Esophagus squamous epithelium (tissue), 4 donors: Measurements from ENCODE around the gene FAT4.

Experiments
- CTCF ChIP-seq, 6 experiments: fragments of 450-650 bp in 4 of 6; fragments of 200-600 bp in 2 of 6; sonication (generic) in 2 of 6; IDR thresholded peaks; one replicate each; pipeline ENCODE4 v1.5.1; 2016 to 2019; ENCODE audit warnings: antibody characterized with exemption in 6 of 6, mild to moderate bottlenecking in 4 of 6, moderate library complexity in 4 of 6
- POLR2A ChIP-seq, 4 donors: fragments of 450-650 bp; IDR thresholded peaks; one replicate each; pipeline ENCODE4 v1.6.1; 2017; ENCODE audit warnings: antibody characterized with exemption in 4 of 4, mild to moderate bottlenecking in 4 of 4, moderate library complexity in 3 of 4

GRCh38 chr4:125350470-125351135 is 35.8 kb downstream of the FAT4 start:
- no peak for TF ChIP-seq CTCF (IDR thresholded peaks at IDR 0.05)
- TF ChIP-seq POLR2A (IDR thresholded peaks at IDR 0.05) = no peak
